ENCODE data around the gene IFIH1.

IFIH1 gene

GRCh38 chr2:162219426-162219825, 99.1 kb downstream of the IFIH1 start:
- Histone ChIP-seq H3K9me3 (ENCODE audit: control insufficient read depth, insufficient read depth, low read length) (no peaks in the 10 kb centered on the region), H3K36me3 (ENCODE audit: control insufficient read depth, insufficient read depth, low read length) (no peaks in the 10 kb centered on the region), H3K4me1 (ENCODE audit: control insufficient read depth, insufficient read depth, low read length) (no peaks in the 10 kb centered on the region), H3K27me3 (ENCODE audit: control insufficient read depth, insufficient read depth, low read length) (no peaks in the 10 kb centered on the region), H3K27ac (ENCODE audit: low read length) (no peak overlapping the region), H3K4me3 (ENCODE audit: low read length) (no peak overlapping the region)
- no peak for DNase-seq (ENCODE audit: low read depth, low spot score)
- WGBS (ENCODE audit: insufficient coverage, insufficient read length) = no CpG with 5 or more reads among the region's 4 CpGs

GRCh38 chr2:162217598-162217997, 100.9 kb downstream of the IFIH1 start:
- Histone ChIP-seq H3K36me3 (ENCODE audit: control insufficient read depth, insufficient read depth, low read length) (no peaks in the 10 kb centered on the region), H3K9me3 (ENCODE audit: control insufficient read depth, insufficient read depth, low read length) (no peaks in the 10 kb centered on the region), H3K4me1 (ENCODE audit: control insufficient read depth, insufficient read depth, low read length) (no peaks in the 10 kb centered on the region), H3K27ac (ENCODE audit: low read length) (no peak overlapping the region), H3K4me3 (ENCODE audit: low read length) (no peak overlapping the region), H3K27me3 (ENCODE audit: control insufficient read depth, insufficient read depth, low read length) (no peaks in the 10 kb centered on the region)
- no CpG with 5 or more reads among the region's 1 CpG for WGBS (ENCODE audit: insufficient coverage, insufficient read length)
- DNase-seq (ENCODE audit: low read depth, low spot score) = no peak

Measured in iPS DF 6.9 (cell line).